Measurements from ENCODE around the gene LCE1B.

LCE1B gene, protein sequence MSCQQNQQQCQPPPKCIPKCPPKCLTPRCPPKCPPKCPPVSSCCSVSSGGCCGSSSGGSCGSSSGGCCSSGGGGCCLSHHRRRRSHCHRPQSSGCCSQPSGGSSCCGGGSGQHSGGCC

DNA sequence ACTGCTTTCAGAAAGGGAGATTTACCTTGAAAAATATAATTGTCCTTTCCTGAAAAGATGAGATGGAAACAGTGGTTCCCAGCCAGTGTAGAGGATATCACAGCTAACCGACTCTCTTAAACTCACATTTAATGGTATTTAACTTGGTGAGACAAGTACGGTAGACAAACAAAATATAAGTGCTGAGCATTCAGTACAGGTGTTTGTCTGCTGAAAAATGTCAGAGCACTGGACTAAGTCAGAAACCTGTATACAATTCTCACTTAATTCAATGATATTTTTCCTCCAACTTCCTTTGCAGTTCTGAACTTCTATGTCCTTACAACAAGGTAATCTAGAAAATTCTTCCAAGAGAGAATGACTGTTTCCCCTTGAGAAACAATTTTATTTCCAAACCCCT is at the start of gene LCE1B:
Gene LCE1B (plus strand): TSS at position 301 of the 400 bp plus-strand sequence. CDS start 476 bp downstream, outside the sequence.
- no peak for DNase-seq (ENCODE audit: low read depth)

DNA sequence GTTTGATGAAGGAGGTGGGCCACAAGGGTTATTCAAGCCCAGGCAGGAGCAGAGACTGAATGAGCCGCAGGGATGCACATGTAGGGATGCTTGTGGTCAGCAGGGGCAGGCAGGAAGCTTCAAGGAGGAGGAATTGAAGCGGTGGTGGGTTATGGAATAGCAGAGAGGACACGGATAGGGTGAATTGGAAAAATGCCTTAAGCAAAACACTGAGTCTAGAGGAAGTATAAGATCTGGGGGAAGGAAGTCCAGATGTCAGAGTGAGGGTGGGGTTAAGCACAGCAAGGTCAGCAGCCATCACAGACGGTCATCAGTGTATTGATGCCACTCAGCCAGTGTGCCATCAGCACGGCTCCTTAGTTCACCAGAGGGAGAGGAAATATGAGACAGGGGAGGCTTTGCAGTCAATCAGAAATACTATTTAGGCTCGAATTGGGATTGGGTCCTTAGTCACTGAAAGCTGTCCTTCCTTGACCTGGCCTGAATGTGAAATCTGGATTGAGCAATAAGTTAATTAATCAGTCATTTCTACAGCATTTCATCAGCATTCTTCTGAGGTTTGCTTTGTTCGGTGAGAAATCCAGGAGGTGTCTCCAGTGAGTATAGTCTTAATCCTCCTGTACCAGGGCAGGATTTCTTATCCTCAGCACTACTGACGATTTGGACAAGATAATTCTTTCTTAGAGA is 42.8 kb upstream of the LCE1B start:
- DNase-seq (ENCODE audit: low read depth), result peak; percentile 76

DNA sequence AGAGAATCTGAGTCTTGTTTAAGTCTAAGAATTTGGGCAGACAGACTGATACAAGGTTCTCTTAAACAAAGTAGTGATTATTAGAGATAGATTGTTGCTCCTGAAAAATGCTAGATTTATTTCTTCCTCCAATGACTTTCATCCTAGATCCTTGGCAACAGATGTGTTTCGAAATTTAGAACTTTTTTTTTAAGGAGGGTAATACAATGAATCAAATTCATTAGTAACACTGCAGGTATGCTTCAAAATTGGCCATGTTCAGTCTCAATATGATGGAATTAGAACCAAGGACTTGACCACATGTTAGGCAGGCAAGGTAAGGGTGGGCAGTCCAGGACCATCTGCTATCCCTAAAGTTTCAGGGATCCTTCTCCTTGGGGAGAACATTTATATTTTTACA is 41.4 kb upstream of the LCE1B start:
- DNase-seq (ENCODE audit: low read depth), result no peak

DNA sequence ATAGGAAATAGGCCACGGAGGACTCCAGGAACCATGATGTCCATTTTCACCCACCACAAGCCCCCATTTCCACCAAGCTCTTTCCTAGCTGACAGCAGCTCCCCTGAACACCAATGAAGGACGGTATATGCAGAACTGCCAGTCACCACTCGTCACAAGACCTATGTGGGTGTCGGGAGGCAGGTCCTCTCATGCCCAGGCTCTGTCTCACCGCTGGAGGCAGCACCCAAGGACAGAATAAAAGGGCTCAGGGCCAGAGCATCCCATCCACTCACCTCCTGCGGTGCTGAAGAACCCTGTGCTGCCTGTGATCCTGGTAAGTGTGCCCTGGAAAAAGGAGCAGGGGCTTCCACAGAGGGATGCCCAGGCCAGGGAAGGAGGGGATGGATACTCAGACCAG is 36.9 kb upstream of the LCE1B start, which contains the start of gene LCE1F:
Gene LCE1F (plus strand): TSS at position 266 of the 400 bp plus-strand sequence. CDS start 1,232 bp downstream, outside the sequence.
- peak; percentile 33 for DNase-seq (ENCODE audit: low read depth)

DNA sequence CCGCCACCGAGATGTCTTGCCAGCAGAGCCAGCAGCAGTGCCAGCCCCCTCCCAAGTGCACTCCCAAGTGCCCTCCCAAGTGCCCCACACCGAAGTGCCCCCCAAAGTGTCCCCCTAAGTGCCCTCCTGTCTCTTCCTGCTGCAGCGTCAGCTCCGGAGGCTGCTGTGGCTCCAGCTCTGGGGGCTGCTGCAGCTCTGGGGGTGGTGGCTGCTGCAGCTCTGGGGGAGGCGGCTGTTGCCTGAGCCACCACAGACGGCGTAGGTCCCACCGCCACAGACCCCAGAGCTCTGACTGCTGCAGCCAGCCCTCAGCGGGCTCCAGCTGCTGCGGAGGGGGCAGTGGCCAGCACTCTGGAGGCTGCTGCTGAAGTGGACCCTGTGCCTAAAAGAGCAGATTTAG is 35.4 kb upstream of the LCE1B start:
- no peak for DNase-seq (ENCODE audit: low read depth)

DNA sequence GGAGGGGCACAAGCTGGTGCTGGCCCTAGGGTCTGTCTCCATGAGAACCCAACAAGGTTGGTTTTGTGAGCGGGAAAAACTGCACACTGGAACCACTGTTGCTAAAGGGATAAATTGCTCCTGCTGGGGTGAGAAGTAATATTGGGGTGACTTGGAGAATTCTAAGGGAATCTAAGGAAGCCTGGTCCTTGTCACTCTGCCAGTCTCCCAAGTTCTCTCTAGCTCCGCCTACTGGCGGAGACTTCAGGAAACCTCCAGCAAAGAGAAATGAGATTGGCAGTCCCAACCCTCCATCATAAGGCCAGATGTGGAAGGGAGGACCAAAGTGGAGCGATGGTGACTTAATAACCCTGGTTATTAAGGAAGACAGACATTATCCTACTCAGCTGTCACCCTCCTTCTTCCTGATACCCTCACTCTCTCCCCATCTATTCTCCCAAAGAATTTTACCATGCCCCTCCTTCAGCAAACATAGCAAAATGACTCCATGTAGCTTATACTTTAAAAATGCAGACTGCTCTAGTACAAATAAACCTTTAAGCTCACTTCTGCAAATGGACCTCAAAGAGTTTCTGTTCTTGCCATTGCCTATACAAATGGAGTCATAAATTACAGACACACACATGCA is 34.1 kb upstream of the LCE1B start:
- peak; percentile 47 for DNase-seq (ENCODE audit: low read depth)

DNA sequence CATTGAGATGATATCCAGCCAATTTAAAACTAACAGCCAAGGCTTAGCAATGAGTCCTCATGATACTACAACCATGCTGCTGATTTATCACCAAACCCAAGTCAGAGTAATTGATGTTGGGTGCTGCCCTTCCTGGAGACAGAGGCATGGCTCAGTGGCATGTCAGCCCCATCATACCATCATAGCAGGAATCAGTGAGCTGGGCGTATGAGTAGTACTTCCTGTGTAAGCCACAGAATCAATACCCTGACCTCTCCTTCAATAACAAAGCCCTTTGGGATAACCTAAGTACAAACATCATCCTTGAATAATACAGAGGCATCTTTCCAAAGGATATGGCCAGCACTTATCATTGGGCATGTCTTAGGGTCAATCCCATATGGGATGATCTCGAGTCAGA is 28.7 kb upstream of the LCE1B start:
- peak; percentile 76 for DNase-seq (ENCODE audit: low read depth)

DNA sequence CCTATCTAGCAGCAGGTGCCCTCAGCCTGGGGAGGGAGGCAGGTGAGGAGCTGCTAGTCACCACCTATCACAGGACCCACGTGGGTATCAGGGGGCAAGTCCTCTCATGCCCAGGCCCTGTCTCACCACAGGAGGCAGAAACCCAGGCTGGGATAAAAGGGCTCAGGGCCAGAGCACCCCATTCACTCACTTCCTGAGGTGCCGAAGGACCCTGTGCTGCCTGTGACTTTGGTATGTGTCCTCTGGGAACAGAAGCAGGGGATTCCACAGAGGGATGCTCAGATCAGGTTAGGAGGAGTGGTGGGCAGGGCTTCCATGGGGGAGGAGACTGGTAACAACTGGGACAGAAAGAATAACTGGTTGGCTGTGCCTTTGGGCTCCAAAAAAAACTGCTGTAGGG is 25.7 kb upstream of the LCE1B start, which contains the start of gene LCE1E:
Gene LCE1E (plus strand): TSS at position 181 of the 400 bp plus-strand sequence. CDS start 1,043 bp downstream, outside the sequence.
- no peak for DNase-seq (ENCODE audit: low read depth)

DNA sequence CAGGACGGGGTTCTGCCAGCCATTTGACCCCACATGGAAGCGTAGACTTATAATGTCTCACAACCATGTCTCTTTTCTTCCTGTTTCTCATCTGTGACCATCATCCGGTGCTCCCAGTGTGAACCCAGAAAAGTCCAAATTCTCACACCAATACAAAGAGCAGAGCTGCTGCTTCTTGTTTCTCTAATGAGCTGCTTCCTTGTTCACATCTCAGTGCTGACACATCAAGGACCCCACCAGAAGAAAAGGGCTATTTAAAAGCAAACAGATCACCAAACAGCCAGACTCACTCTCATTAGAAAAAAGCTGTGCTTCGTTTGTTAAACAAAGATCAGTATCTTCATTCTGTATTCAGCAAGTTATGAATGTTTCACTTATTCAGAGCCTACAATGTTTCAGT is 16.1 kb upstream of the LCE1B start:
- DNase-seq (ENCODE audit: low read depth), result no peak

DNA sequence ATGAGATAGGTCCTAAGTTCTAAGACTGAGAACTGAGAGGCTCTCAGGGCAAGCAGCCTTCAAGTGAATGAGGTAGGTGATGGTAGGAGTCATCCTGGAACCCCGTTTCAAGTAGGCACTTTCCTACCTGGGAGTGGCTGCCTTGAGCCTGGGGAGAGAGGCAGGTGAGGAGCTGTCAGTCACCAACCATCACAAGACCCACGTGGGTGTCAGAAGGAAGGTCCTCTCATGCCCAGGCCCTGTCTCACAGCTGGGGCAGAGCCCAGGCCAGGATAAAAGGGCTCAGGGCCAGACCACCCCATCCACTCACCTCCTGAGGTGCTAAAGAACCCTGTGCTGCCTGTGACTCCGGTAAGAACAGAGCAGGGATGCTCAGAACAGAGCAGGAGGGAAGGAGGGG is 15.3 kb upstream of the LCE1B start, which contains the start of gene LCE1D:
Gene LCE1D (plus strand): TSS at position 301 of the 400 bp plus-strand sequence. CDS start 1,074 bp downstream, outside the sequence.
- no peak for DNase-seq (ENCODE audit: low read depth)

DNA sequence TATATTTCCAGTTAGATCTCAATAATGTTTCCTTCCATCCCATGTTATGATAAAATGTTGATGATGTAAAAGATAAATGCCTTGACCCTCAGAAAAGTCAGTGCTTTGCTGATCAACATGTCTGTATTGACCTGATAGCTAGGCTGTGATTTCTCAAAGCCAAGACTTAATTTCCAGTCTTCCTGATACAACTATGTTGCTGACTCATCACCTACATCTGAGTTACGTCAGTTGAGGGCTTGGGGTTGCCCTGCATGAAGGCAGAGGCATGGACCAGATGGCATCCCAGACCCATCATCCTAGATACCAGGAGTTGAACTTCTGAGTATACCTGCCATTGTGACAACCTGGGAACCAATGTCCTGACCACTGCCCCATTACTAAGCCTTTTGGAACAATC is 10.4 kb upstream of the LCE1B start:
- DNase-seq (ENCODE audit: low read depth), result no peak

DNA sequence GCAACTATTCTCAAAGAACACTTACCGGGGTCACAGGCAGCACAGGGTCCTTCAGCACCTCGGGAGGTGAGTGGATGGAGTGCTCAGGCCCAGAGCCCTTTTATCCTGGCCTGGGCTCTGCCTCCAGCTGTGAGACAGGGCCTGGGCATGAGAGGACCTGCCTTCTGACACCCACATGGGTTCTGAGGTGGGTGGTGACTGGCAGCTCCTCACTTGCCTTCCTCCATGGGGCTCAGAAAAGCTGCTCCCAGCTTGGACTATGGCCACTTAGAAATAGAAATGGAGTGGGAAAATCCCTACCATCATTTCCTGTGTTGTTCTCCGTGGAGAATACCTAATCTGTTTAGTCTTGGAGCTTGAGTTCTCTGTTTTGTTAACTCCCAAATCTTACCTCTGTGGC is 5.2 kb upstream of the LCE1B start, which contains the start of gene LCE1C:
Gene LCE1C (minus strand): TSS at position 76 of the 400 bp plus-strand sequence. CDS start 1,173 bp downstream, outside the sequence.
- no peak for DNase-seq (ENCODE audit: low read depth)

DNA sequence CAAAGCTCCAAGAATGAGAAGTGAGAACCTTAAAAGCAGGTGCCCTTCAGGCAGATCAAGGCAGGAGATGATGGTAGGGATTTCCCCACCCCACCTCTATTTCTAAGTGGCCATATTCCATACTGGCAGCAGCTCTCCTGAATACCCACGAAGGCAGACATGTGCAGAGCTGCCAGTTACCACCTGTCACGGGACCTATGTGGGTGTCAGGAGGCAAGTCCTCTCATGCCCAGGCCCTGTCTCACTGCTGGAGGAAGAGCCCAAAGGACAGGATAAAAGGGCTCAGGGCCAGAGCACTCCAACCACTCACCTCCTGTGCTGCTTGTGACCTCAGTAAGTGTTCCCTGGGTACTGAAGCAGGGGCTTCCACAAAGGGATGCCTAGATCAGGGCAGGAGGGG is 721 bp upstream of the LCE1B start:
- no peak for DNase-seq (ENCODE audit: low read depth)

DNA sequence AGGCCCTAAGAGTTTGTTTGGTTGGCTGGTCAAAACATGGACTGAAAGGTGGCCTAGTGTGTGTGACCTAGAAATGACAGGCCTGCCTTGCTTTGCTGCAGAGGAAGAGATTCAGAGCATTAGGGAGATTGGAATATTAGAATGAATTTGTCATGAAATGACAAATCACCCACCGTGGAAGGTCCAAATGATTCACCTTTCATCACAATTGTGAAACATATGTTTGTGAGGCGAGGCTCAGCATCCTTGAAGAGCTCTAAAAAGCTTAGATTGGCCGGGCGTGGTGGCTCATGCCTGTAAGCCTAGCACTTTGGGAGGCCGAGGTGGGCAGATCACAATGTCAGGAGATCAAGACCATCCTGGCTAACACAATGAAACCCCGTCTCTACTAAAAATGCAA is 5.5 kb downstream of the LCE1B start:
- DNase-seq (ENCODE audit: low read depth), result peak; percentile 70

DNA sequence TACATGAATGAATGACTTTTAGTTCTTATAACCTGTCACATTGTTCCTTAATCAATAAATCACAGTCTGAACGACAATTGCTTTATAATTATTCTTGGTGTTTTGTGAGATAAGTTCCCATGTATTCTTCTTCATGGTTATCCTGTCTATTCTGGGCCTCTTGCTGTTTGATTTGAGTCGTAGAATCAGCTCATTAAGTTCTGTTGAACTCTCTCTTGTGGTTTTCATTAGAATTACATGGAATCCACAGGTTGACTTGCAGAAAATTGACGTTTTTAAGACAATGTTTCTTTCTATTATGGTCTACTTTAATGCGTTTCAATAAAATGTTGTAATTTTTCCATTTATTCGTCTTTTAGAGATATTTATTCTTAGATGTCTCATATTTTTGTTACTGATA is 11.5 kb downstream of the LCE1B start:
- DNase-seq (ENCODE audit: low read depth), result no peak

DNA sequence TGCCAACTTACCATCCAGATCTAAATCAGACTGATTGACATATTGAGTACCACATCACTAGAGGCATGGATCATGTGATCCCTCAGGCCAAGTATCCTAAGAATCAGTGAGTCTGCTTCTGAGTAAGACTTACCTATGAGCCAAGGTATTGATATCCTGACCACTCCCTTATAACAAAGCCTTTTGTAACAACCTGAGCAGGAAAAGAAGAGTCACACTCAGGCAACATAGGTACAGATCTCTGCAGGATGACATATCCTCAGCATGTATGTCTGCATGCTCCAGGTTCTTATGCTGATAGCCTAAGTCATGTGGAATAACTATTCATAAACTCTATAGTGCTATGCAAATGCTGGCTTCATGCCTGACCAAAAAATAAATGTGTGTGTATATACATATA is 13.2 kb downstream of the LCE1B start:
- no peak for DNase-seq (ENCODE audit: low read depth)

DNA sequence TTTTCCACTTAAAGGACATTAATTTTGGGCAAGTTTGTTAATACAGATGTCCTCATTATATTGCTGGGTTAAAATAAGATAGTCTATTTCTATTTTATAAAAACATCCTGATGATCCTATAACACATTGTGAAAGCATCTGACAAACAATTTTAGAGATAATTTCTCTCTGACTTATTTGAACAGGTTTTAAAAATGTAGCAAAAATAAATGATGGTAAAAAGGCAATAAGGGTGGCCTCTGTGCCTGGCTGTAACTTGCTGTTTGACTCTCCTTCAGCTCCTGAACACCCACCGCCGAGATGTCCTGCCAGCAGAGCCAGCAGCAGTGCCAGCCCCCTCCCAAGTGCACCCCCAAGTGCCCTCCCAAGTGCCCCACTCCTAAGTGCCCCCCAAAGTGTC is 15.4 kb downstream of the LCE1B start, which contains the start of gene LCE1A:
Gene LCE1A (plus strand): TSS at position 301 of the 400 bp plus-strand sequence. CDS start 0 bp downstream, at position 301.
- no peak for DNase-seq (ENCODE audit: low read depth)

DNA sequence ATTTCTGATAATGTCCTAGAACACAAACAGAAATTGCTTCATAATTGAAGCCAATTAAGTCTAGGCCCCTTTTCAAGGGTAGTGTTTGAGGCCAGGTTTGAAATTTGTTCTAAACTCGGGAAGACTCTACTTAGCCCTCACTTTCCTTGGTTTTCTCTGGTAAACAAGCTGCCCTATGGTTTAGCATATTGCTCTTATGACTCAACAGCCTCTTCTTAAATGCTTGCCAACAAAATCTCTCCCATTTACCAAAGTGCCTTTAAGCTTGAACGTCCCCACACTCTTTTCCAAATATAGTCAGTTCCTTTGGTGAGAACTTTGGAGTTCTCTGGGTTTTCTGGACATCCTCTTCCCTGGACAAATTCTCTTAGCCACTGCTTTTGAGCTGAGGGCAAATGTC is 25.1 kb downstream of the LCE1B start:
- peak; percentile 9 for DNase-seq (ENCODE audit: low read depth)

DNA sequence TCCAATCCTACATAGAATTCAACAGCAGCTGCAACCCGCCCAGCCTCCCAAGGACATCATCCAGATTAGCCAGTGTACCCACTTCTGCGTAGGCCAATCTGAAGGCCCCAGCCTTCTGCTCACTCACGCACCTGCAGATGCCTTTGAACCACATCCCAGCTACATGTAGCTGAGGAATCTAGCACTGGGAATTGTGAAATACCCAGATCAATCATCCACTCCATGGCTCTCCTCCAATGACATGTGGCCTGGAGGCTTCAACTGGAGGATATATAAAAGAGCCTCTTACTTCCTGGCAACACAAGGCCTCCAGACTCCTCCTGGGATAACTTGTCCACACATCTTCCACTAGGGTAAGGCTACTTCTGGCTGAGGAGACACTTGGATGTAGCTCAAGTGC is 30.8 kb downstream of the LCE1B start, which contains the start of gene LCE6A:
Gene LCE6A (plus strand): TSS at position 301 of the 400 bp plus-strand sequence. CDS start 665 bp downstream, outside the sequence.
- DNase-seq (ENCODE audit: low read depth), result no peak

DNA sequence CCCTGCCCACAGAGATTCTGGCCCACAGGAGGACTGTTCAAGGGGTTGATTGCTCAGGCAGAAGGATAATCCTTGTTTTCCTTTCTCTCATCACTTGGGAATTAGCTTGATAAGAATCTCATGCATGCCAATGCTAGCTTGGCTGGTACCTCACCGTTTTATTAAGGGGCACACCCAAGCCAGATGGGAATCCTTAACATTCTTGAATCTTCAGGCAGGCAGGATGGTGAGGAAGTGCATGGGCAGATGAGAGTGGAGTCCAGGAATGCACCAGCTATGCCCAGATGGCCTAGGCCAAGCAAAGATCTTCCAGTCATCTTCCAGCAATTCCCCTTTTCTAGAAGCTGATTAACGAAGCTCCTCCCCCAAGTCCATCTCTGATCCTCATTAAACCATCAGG is 43.9 kb downstream of the LCE1B start:
- DNase-seq (ENCODE audit: low read depth), result peak; percentile 22

DNA sequence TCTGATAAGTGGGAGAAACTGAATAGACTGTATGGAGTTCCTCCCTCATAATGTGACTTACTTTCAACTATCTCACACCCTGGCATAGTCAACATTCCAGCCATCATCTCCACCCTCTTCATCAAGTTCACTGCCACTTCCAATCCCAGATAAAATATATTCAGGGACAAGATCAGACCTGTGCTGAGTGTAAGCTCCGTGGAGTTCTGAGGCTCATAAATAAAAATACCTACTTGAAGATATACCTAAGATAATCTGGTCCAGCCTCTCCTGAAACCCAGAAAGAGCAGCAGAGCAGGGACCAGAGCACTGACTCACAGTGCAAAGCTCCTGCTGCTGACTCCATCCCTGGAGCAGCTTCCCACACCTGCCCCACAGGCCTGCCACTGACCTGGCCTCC is 46.3 kb downstream of the LCE1B start:
- no peak for DNase-seq (ENCODE audit: low read depth)

DNA sequence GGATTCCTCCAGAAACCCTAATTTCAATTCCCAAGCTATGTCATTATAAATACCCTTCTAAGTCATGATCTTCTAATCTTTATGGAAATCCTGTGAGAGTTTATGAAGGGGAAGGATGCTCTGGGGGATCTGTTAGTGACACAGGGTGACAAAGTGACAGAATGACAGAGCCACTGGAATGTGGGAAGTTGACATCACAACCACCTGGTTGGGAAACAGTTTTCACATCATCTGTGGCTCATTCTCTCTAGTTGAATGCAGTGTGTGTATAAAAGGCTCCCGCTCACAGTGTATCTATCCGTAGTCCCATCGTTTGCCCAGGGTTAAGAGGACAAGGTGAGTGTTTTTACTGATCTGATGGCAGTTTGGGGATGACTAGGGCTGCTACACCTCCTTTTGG is 47.9 kb downstream of the LCE1B start, which contains the start of gene LCE7A:
Gene LCE7A (plus strand): TSS at position 301 of the 400 bp plus-strand sequence. CDS start 702 bp downstream, outside the sequence.
- no peak for DNase-seq (ENCODE audit: low read depth)

DNA sequence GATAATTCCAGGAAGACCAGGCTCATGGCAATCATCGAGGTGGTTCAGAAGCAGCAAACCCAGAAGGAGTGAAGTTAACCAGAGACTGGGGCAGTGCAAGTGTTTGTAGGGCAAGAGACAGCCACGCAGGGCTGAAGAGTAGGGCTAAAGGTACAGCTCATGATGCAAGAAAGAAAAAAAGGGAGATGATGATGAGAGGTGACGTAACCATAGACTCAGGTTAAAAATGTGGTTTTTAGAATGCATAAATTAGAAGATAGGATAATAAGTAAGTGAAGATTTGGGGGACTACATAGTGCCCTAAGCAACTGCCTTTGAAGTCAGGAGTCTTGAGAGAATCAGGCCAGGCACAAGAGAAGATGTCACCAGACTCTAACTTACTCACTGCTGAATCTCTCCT is 48.4 kb downstream of the LCE1B start:
- no peak for DNase-seq (ENCODE audit: low read depth)
